NCI-H345 (cell line): ENCODE results near the gene TCEANC2.
"Not testable (repeated sequence)": the region's sequence is repeated elsewhere in the genome, so short reads cannot be mapped to it uniquely, and the experiment has no call there.

Source experiments
- DNase-seq: peaks from one replicate; lab custom pipeline; 2025; lab: John Stamatoyannopoulos, UW

Gene TCEANC2

GRCh38 chr1:54088385-54088784 lies 35.0 kb downstream of the TCEANC2 start:
- no peak for DNase-seq

DNA sequence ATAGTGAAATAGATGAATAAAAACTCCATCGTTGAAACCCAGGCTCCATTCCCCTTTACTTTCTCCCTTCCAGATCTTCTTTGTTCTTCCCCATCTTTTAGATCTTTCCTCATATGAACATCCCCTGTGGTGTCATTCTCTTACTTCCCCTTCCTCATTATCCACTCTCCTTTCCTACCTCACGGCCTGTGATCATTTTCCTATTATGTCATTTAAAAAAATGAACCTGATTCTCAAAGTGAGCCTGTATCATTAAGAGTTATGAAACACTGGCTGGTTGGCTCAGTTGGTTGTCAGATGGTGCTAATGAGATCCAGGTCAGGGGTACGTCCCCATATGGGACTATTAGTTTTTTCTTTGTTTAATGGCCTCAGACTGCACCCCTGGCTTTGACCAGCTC lies 38.3 kb downstream of the TCEANC2 start:
- no peak for DNase-seq

DNA sequence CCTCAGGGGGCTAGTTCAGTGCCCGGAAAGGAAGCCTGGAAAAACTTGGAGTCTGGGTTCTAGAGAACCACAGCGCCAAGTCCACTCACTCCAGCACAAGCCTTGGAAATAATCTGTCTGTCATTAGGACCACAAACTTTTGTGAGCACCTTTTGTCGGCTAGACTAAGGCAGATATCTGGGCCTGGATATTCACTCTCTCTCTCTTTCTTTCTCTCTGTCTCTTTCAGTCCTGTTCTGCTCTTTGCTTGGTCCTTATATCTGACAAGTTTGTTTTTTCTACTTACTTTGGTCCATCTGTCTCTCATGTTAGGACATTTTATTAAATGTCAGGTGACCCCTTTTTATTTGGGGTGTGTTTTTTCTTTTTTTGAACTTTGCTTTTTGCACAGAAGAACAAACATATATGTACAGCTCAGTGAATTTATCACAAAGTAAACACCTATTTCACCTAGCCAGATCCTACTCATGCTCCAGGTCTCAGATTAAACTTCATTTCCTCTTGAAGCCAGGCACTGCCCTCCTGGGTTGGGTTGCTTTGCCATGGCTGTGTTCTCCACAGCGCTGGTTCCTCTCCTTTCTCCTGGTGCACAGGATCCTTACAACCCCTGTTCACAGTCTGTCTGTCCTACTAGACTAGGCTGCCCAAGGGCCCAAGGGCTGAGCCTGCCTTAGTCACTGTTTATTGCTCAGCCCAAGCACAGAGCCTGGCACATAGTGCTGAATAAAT lies 40.8 kb downstream of the TCEANC2 start:
- no peak for DNase-seq

GRCh38 chr1:54094730-54095105 lies 41.3 kb downstream of the TCEANC2 start:
- DNase-seq: not testable (repeated sequence)

GRCh38 chr1:54095546-54096226 lies 42.3 kb downstream of the TCEANC2 start:
- DNase-seq: no peak

- no peak for DNase-seq
Measured at GRCh38 chr1:54096227-54096876, 42.9 kb downstream of the TCEANC2 start.

DNA sequence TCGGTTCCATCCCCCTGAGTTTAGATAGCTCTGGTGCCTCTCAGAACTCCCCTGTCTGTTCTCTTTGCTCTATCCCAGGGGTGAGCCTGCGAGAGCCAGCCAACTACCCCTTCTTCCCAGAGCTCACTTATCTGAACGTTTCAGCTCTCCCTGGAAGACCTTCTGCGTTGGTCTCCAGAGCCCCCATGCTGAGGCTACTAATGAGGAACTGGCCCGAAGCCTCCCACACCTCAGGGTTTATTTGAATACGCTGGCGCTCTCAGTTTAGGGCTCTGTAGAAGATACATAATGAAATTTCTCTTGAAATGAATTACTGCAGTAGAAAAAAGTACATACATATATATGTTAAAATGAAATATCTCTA lies 43.5 kb downstream of the TCEANC2 start:
- no peak for DNase-seq

GRCh38 chr1:54099061-54099610 lies 45.7 kb downstream of the TCEANC2 start:
- no peak for DNase-seq

DNA sequence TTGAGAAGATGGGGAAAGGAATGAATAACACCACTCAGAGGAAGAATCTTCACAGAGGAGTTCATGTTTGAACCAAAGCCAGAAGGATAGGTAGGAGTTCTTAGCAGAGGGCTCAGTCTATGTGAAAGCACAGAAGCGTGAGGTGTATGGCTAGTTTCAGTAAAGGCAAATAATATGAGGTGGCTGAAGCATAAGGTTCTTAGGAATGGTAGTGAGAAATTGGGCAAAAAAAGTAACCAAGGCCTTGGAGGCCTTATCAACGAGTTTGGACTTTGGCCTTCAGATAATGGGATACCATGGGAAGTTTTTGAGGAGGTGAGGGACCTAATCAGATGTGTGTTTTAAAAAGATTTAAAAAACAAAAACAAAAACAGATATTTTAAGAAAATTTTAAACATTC lies 47.1 kb downstream of the TCEANC2 start:
- DNase-seq: no peak

GRCh38 chr1:54103414-54103813 lies 50.0 kb downstream of the TCEANC2 start:
- no peak for DNase-seq

DNA sequence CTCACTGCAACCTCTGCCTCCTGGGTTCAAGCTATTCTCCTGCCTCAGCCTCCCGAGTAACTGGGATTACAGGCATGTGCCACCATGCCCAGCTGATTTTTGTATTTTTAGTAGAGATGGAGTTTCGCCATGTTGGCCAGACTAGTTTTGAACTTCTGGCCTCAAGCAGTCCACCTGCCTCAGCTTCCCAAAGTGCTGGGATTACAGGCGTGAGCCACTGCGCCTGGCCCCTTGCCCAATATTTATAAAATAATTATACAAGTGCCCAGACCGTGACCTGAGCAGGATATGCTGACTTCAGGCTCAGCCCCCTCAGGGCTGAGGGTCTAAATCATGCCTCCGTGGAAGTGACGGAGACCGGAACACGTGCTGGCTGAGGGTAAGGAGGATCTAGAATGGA lies 51.2 kb downstream of the TCEANC2 start:
- DNase-seq: not testable (repeated sequence)

- DNase-seq: no peak
Measured at GRCh38 chr1:54105080-54105479, 51.7 kb downstream of the TCEANC2 start.

DNA sequence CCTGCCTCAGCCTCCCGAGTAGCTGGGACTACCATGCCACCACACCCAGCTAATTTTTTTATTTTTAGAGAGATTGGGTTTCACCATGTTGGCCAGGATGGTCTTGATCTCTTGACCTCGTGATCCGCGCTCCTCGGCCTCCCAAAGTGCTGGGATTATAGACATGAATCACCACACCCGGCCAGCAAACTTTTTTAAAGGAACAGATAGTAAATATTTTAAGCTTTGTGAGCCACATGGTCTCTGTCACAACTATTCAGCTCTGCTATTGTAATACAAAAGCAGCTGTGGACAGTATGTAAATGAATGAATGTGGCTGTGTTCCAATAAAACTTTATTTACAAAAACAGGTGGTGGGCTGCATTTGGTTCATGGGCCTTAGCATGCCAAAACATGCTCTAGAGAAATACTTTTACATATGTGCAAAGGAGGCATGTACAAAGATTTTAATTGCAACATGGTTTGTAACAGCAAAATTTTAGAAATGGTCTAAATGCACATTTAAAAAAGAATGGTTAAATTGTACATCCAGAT lies 52.4 kb downstream of the TCEANC2 start:
- no peak for DNase-seq

DNA sequence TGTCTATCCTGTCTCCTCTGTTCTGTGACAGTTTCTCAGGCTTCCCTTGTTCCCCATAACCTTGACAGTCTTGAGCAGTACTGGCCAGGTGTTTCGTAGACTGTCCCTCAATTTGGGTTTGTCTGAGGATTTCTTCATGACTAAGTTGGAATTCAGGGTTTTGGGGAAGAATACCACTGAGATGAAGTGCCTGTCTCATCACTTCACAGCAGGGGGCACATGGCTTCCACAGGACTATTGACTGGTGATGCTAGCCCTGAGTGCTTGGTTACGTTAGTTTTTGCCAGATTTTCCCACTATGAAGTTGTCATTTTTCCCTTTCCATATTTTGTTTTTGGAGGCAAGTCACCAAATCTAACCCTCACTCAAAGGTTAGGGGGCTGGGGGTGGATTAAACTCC lies 53.7 kb downstream of the TCEANC2 start:
- no peak for DNase-seq

DNA sequence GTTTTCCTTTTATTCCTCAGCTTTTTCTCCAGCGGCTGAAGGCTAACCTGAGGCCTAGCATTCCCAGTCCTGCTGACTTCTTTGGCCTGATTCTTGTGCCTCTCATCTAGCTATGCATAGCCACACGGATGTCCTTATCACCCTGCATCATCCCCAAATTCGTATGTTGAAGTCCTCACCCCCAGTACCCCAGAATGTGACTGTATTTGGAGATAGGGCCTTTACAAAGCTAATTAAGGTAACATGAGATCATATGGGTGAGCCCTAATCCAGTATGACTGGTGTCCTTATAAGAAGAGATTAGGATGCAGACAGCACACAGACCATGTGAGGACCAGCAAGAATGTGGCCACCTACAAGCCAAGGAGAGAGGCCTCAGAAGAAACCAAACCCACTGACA lies 54.7 kb downstream of the TCEANC2 start:
- DNase-seq: no peak

GRCh38 chr1:54109129-54110090 lies 56.0 kb downstream of the TCEANC2 start:
- DNase-seq: no peak

DNA sequence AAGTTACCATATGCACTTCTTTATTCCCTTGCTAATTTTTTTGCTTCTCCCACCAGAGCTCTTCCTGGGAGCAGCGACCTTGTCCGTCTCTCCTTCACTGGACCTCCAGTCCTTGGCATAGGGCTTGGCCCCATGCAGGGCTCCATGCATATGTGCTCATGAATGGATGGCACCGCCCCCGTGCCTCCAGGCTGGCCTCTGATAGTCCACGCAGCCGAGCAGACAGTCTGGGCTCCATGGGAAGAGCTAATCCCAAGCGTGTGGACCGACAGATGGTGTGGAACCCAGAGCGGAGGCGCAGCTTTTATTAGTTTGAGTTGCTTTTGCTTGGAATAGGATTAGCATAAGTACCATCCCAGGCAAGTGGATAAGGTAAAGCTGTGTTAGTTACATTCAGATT lies 57.6 kb downstream of the TCEANC2 start:
- DNase-seq: no peak

GRCh38 chr1:54111624-54112023 lies 58.2 kb downstream of the TCEANC2 start:
- DNase-seq: no peak

GRCh38 chr1:54112027-54112426 lies 58.6 kb downstream of the TCEANC2 start:
- no peak for DNase-seq

GRCh38 chr1:54112705-54113368 lies 59.4 kb downstream of the TCEANC2 start:
- DNase-seq: no peak

DNA sequence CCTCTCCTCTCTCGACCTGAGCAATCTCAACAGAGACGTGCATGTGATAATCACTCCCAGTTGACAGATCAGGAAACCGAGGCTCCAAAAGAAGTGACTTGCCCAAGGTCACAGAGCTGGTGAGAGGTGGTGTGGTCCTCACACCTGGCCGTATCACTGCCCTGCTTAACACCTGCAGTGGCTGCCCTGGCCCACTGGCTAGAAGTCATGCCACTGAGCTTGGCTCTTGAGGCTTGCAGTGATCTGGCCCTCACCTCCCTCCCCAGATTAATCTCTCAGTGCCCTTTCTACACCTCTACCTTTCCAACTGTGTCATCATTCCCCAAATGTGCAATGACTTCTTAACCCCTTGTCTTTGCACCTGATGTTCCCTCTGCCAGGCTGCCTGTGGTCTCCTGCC lies 60.6 kb downstream of the TCEANC2 start:
- no peak for DNase-seq
